ENCODE data around the gene HCN4.

GRCh38 chr15:73308305-73308704 lies 60.5 kb downstream of the HCN4 start:
- TF ChIP-seq, protein P1, sequence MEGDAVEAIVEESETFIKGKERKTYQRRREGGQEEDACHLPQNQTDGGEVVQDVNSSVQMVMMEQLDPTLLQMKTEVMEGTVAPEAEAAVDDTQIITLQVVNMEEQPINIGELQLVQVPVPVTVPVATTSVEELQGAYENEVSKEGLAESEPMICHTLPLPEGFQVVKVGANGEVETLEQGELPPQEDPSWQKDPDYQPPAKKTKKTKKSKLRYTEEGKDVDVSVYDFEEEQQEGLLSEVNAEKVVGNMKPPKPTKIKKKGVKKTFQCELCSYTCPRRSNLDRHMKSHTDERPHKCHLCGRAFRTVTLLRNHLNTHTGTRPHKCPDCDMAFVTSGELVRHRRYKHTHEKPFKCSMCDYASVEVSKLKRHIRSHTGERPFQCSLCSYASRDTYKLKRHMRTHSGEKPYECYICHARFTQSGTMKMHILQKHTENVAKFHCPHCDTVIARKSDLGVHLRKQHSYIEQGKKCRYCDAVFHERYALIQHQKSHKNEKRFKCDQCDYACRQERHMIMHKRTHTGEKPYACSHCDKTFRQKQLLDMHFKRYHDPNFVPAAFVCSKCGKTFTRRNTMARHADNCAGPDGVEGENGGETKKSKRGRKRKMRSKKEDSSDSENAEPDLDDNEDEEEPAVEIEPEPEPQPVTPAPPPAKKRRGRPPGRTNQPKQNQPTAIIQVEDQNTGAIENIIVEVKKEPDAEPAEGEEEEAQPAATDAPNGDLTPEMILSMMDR (IDR thresholded peaks at IDR 0.05), result no peak
- no peak for TF ChIP-seq POLR2A (IDR thresholded peaks at IDR 0.05)
- TF ChIP-seq POLR2AphosphoS5 (IDR thresholded peaks at IDR 0.05), result no peak
- TF ChIP-seq EP300 (IDR thresholded peaks at IDR 0.05; ENCODE audit: low read depth), result no peak
